ENCODE data around the gene POU6F2. TPM values are rescaled to one million over a fixed set of nuclear protein-coding genes. Genes with fewer than 3 reads are reported as not detected.

POU6F2 gene
- total RNA-seq, 1 donor from 2014 or later: 34.7 TPM

DNA sequence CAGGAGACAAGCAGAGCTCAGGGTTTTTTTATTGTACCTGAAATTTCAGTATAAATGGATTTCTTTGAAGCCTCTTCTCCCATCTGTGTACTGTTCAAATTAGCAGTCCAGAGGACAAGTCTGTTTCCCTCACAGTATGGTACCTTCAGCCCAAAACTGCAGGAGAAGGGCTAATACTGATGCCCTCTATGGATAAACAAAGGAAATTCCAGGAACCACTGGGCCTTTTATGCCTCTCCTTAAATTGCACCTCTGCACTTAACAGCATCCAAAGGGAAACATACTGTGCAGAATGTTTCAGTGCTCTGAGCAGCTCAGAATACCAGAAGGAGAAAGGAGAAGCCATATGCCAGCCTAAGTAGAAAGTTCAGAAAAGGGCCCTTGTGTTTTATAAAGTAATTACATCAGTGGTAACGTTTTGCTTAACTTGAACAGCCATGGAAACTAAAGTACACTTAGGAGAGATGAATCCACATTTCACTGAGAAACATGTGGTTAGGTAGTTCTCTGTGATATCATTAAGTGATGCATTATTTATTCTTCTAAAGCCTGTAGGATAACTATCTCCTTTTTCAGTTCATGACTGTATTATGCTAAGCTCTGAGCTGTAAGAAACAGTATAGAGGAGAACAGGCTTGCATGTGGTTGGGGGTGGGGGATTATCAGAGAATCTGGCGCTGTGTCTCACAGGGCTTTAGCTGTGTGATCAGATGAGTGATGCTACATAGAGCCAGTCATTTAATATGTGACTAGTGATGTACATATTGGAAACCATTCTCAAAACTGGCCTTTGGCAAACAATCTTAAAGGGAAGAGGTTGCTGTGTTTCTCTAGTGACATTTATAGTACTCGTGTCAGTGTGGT is 111.3 kb downstream of the POU6F2 start:
- Mint-ChIP-seq H3K27ac (ENCODE audit: unreplicated experiment) (peak overlapping the region; percentile 91), H3K9me3 (ENCODE audit: unreplicated experiment) (peaks cover 15% of the 10 kb centered on the region), H3K27me3 (ENCODE audit: unreplicated experiment) (peaks cover 11% of the 10 kb centered on the region), H3K4me1 (ENCODE audit: low read depth, unreplicated experiment) (peaks cover 68% of the 10 kb centered on the region), H3K4me3 (ENCODE audit: unreplicated experiment) (peak overlapping the region; percentile 68), H3K36me3 (ENCODE audit: unreplicated experiment) (no peaks in the 10 kb centered on the region)
- no peak for DNase-seq
- TF ChIP-seq, protein P1, sequence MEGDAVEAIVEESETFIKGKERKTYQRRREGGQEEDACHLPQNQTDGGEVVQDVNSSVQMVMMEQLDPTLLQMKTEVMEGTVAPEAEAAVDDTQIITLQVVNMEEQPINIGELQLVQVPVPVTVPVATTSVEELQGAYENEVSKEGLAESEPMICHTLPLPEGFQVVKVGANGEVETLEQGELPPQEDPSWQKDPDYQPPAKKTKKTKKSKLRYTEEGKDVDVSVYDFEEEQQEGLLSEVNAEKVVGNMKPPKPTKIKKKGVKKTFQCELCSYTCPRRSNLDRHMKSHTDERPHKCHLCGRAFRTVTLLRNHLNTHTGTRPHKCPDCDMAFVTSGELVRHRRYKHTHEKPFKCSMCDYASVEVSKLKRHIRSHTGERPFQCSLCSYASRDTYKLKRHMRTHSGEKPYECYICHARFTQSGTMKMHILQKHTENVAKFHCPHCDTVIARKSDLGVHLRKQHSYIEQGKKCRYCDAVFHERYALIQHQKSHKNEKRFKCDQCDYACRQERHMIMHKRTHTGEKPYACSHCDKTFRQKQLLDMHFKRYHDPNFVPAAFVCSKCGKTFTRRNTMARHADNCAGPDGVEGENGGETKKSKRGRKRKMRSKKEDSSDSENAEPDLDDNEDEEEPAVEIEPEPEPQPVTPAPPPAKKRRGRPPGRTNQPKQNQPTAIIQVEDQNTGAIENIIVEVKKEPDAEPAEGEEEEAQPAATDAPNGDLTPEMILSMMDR (IDR thresholded peaks at IDR 0.05; ENCODE audit: partially characterized antibody, unreplicated experiment): no peak

DNA sequence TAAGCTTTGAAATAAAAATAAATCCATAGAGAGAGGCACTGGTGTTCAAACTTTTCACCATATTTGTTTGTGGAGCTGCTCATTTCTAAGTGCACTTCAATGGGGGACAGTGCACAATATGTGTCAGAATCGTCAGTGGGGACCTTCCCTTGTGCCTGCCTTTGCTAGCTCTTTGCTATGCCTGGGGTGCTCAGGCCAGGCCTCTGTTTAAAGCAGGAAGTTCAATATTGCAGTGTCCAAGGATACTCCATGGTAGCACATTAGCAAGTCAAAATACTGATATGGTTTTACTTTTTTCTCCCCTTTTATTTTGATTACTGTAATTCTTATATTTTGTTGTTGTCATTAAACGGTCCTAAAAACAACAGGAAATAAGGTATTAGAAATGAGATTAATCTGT is 113.4 kb downstream of the POU6F2 start:
- TF ChIP-seq, protein P1 (IDR thresholded peaks at IDR 0.05; ENCODE audit: partially characterized antibody, unreplicated experiment): no peak
- Mint-ChIP-seq H3K27me3 (ENCODE audit: unreplicated experiment) (peaks cover 6% of the 10 kb centered on the region), H3K9me3 (ENCODE audit: unreplicated experiment) (peaks cover 7% of the 10 kb centered on the region), H3K4me1 (ENCODE audit: low read depth, unreplicated experiment) (peaks cover 50% of the 10 kb centered on the region), H3K36me3 (ENCODE audit: unreplicated experiment) (no peaks in the 10 kb centered on the region), H3K4me3 (ENCODE audit: unreplicated experiment) (no peak overlapping the region), H3K27ac (ENCODE audit: unreplicated experiment) (peak overlapping the region; percentile 21)
- no peak for DNase-seq

DNA sequence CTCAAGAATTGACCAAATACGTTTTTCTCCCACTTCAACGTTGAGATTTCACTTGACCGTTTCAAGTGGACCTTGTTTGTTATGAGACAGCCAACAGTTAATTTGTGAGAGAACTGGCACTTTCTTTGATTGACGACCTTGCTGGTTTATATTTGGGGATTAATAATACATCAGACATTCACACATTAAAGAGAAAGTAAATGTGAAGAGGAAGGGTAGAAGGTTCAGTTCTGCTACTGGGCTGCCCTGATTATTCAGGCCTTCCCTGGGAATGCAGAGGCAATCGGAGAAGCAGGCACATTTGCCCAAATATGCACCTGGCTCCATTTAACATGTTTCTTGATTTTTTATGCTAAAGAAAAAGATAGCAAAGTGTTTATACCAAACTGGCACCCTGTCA is 114.1 kb downstream of the POU6F2 start:
- Mint-ChIP-seq H3K27ac (ENCODE audit: unreplicated experiment) (no peak overlapping the region), H3K36me3 (ENCODE audit: unreplicated experiment) (no peaks in the 10 kb centered on the region), H3K4me1 (ENCODE audit: low read depth, unreplicated experiment) (peaks cover 47% of the 10 kb centered on the region), H3K27me3 (ENCODE audit: unreplicated experiment) (peaks cover under 1% of the 10 kb centered on the region), H3K9me3 (ENCODE audit: unreplicated experiment) (peaks cover 3% of the 10 kb centered on the region), H3K4me3 (ENCODE audit: unreplicated experiment) (no peak overlapping the region)
- no peak for DNase-seq
- TF ChIP-seq, protein P1 (IDR thresholded peaks at IDR 0.05; ENCODE audit: partially characterized antibody, unreplicated experiment): no peak

DNA sequence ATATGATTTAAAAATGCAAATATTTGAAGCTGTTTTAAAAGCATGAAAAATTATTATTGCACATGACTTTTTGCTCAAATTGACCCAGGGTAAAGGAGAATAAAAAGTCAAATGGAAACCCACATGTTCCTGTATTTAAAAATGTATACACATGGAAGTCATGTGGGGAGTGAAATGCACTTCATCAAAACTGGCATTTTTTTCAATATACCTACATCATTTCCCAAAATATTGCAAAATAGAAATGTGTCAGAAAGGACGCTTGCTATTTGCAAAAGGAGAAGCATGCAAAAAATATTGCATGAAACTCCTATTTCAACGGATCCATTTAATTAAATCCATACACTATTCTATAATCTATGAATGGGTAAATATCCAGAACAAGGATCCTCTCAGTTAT is 117.0 kb downstream of the POU6F2 start:
- Mint-ChIP-seq H3K4me1 (ENCODE audit: low read depth, unreplicated experiment) (peaks cover 28% of the 10 kb centered on the region), H3K27ac (ENCODE audit: unreplicated experiment) (no peak overlapping the region), H3K27me3 (ENCODE audit: unreplicated experiment) (no peaks in the 10 kb centered on the region), H3K9me3 (ENCODE audit: unreplicated experiment) (no peaks in the 10 kb centered on the region), H3K4me3 (ENCODE audit: unreplicated experiment) (no peak overlapping the region), H3K36me3 (ENCODE audit: unreplicated experiment) (no peaks in the 10 kb centered on the region)
- DNase-seq: no peak
- TF ChIP-seq, protein P1 (IDR thresholded peaks at IDR 0.05; ENCODE audit: partially characterized antibody, unreplicated experiment): no peak
